Activated CD4-positive, alpha-beta T cell treated with anti-CD3 and anti-CD28 coated beads for 36 hours (primary cell): ENCODE measurements around the gene SLC27A5. TPM values are rescaled to one million over a fixed set of nuclear protein-coding genes. Genes with fewer than 3 reads are reported as not detected.
"Not testable (repeated sequence)": the region's sequence is repeated elsewhere in the genome, so short reads cannot be mapped to it uniquely, and the experiment has no call there.

Experiments
- ATAC-seq: fragments of 200-7000 bp; cut with Tn5 transposase; one replicate; pipeline ENCODE4 v1.10.0; 2021; ENCODE audit warnings: mild to moderate bottlenecking, moderate library complexity
- CTCF ChIA-PET: fragments of 350-600 bp; sonication (Branson Sonifier 250); formaldehyde crosslinking; loops from one replicate; lab custom pipeline; 2021; ENCODE audit warnings: antibody characterized with exemption; lab: Charles Lee
- POLR2A ChIA-PET: fragments of 350-600 bp; sonication (Branson Sonifier 250); formaldehyde crosslinking; loops from one replicate; lab custom pipeline; 2021; ENCODE audit warnings: antibody characterized with exemption, inconsistent platforms; lab: Charles Lee
- DNase-seq: peaks from one replicate; pipeline ENCODE4 v3.0.0-alpha.2; 2020
- H3K27ac Mint-ChIP-seq: one replicate; pipeline ENCODE4 v1.8.0; 2021; ENCODE audit warnings: mixed read lengths
- H3K27me3 Mint-ChIP-seq: one replicate; pipeline ENCODE4 v1.8.0; 2021; ENCODE audit warnings: mixed read lengths
- H3K36me3 Mint-ChIP-seq: one replicate; pipeline ENCODE4 v1.8.0; 2021; ENCODE audit warnings: low read depth, mixed read lengths
- H3K4me1 Mint-ChIP-seq: one replicate; pipeline ENCODE4 v1.8.0; 2021; ENCODE audit warnings: mixed read lengths
- H3K4me3 Mint-ChIP-seq: one replicate; pipeline ENCODE4 v1.8.0; 2021; ENCODE audit warnings: mild to moderate bottlenecking, moderate library complexity, mixed read lengths
- H3K9me3 Mint-ChIP-seq: one replicate; pipeline ENCODE4 v1.8.0; 2021; ENCODE audit warnings: low read depth, mixed read lengths
- intact Hi-C, 2 experiments: fragments of 100-400 bp; cut with DNase I in 1 of 2; cut with micrococcal nuclease in 1 of 2; formaldehyde crosslinking; loops; one replicate each; pipeline versions ENCODE4 v1.14.2 to v1.15.1; 2022 to 2024; cut with DNase I, micrococcal nuclease
- total RNA-seq, 2 experiments: library from RNA; stranded (reverse); gene quantifications; one replicate each; pipeline ENCODE4 v1.2.3, GENCODE V29; 2021

The SLC27A5 gene
- total RNA-seq, 2 experiments from 2014 or later = 8.9 to 19.5 TPM

DNA sequence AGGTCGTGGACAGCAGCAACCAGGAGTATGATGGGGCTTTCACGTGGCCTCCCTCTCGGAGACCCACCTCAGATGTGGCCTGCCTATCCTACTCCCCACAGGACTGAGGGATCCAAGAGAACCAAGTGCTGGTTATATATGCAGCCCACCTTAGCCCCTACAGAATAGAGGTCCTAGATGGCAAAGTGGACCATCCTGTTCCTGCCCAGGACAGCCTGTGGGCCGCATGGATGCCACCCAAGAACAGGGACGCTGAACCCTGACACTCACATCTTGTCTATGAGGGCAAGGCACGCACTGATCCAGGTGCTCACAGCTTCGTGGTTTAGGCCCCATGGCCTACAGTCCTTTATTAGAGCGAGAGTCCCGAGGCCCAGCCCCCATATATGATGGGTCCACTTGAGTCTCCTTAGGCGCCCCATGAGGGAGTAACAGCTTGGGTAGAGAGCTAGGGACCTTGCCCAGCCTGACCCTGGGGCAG lies 1.5 kb upstream of the SLC27A5 start:
- ChIA-PET POLR2A (interaction anchor here (0.6 to 1.8 kb wide), 6 partner anchors 8 to 105 kb away, joined by 3 to 8 read pairs (median 4); partner anchors contain the start of genes CHMP2A, TRIM28 and ZNF584), CTCF (interaction anchor here (0.5 to 1.8 kb wide), 10 partner anchors 9 to 102 kb away, joined by 3 to 13 read pairs (median 4); partner anchors contain the start of genes CHMP2A and ZNF324B)
- Mint-ChIP-seq H3K27ac (peak overlapping the region; percentile 81), H3K36me3 (peaks cover 19% of the 10 kb centered on the region), H3K4me3 (peak overlapping the region; percentile 88), H3K4me1 (peaks cover 22% of the 10 kb centered on the region), H3K27me3 (no peaks in the 10 kb centered on the region), H3K9me3 (no peaks in the 10 kb centered on the region)
- DNase-seq (no peak), ATAC-seq (peak; percentile 0)
- intact Hi-C loops = no loop called here

- Mint-ChIP-seq H3K9me3 (peaks cover 8% of the 10 kb centered on the region), H3K4me3 (no peak overlapping the region), H3K36me3 (peaks cover 14% of the 10 kb centered on the region), H3K27me3 (no peaks in the 10 kb centered on the region), H3K4me1 (peaks cover 3% of the 10 kb centered on the region), H3K27ac (no peak overlapping the region)
- ATAC-seq (no peak), DNase-seq (no peak)
- ChIA-PET CTCF (no interaction called here), POLR2A (no interaction called here)
- intact Hi-C loops = no loop called here
These were observed 1.5 kb downstream of the SLC27A5 start for GRCh38 chr19:58510084-58510862.

GRCh38 chr19:58509731-58510083 lies 2.1 kb downstream of the SLC27A5 start:
- Mint-ChIP-seq H3K27me3 (no peaks in the 10 kb centered on the region), H3K9me3 (peaks cover 8% of the 10 kb centered on the region), H3K27ac (no peak overlapping the region), H3K4me3 (no peak overlapping the region), H3K36me3 (peaks cover 11% of the 10 kb centered on the region), H3K4me1 (no peaks in the 10 kb centered on the region)
- intact Hi-C loops = no loop called here
- POLR2A ChIA-PET = no interaction called here
- CTCF ChIA-PET = no interaction called here
- ATAC-seq (no peak), DNase-seq (no peak)

DNA sequence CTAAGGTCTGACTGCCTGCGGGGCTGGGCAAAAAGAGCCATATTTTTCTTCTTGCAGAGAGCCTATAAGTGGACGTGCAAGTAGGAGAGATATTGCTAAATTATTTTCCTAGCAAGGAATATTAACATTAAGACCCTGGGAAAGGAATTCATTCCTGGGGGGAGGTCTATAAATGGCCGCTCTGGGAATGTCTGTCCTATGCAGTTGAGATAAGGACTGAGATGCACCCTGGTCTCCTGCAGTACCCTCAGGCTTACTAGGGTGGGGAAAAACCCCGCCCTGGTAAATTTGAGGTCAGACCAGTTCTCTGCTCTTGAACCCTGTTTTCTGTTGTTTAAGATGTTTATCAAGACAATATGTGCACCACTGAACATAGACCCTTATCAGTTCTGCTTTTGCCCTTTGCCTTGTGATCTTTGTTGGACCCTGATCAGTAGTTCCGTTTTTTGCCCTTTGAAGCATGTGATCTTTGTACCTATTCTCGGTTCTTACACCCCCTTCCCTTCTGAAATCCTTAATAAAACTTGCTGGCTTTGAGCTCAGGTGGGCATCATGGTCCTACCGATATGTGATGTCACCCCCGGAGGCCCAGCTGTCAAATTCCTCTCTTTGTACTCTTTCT lies 4.1 kb downstream of the SLC27A5 start:
- H3K9me3 Mint-ChIP-seq, intact Hi-C loops, ATAC-seq, H3K27me3 Mint-ChIP-seq, H3K27ac Mint-ChIP-seq, DNase-seq, H3K4me1 Mint-ChIP-seq, POLR2A ChIA-PET, H3K4me3 Mint-ChIP-seq, H3K36me3 Mint-ChIP-seq: not testable (repeated sequence)
- CTCF ChIA-PET = interaction anchor here (0.9 to 1.2 kb wide), 2 partner anchors 11 to 201 kb away, joined by 3 read pairs; no protein-coding TSS in a partner anchor

DNA sequence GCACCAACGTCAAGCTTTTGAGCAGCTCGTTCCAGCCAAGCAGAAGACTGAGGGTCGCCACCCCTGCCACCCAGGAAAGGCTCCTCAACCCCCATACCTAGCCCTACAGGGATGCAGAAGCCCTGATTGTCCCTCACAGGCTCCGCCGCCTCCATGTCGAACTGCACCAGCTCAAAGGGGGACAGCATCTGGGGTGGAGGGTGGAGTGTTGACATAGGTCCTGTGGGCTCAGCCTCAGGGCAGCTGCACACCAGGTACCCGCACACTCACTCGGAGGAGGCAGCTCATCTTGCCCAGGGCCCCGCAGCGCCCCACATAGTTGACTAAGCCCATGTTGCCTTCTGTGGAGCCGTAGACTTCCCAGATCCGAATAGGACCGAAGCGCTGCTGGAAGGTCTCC lies 11.6 kb downstream of the SLC27A5 start:
- DNase-seq = no peak
- POLR2A ChIA-PET = interaction anchor here (1.1 to 1.3 kb wide), 2 partner anchors 14 to 20 kb away, joined by 3 to 8 read pairs; partner anchors contain the start of gene ZBTB45
- ATAC-seq = no peak
- CTCF ChIA-PET = interaction anchor here (1.1 to 2.1 kb wide), 3 partner anchors 14 to 169 kb away, joined by 5 to 8 read pairs (median 5); partner anchors contain the start of gene ZBTB45
- H3K4me3 Mint-ChIP-seq = peak overlapping the region; percentile 81
- intact Hi-C loops = no loop called here
- H3K9me3 Mint-ChIP-seq = peaks cover 5% of the 10 kb centered on the region
- peaks cover 19% of the 10 kb centered on the region for H3K4me1 Mint-ChIP-seq
- H3K36me3 Mint-ChIP-seq = peaks cover 3% of the 10 kb centered on the region
- no peak overlapping the region for H3K27ac Mint-ChIP-seq
- no peaks in the 10 kb centered on the region for H3K27me3 Mint-ChIP-seq

- intact Hi-C loops = loop anchor here (1.0 kb wide), 20 partner anchors 10 to 316 kb away; partner anchors contain the start of genes ZNF132 (in 2 of the 2), ERVK3-1 (in 1 of the 2), MZF1 (in 1 of the 2) and RPS5 (in 1 of the 2)
- Mint-ChIP-seq H3K27me3 (no peaks in the 10 kb centered on the region), H3K36me3 (peaks cover 3% of the 10 kb centered on the region), H3K4me3 (peak overlapping the region; percentile 81), H3K9me3 (peaks cover 5% of the 10 kb centered on the region), H3K27ac (peak overlapping the region; percentile 95), H3K4me1 (peaks cover 19% of the 10 kb centered on the region)
- POLR2A ChIA-PET = interaction anchor here (0.6 to 1.3 kb wide), 4 partner anchors 15 to 35 kb away, joined by 3 to 8 read pairs (median 3); partner anchors contain the start of gene ZBTB45
- CTCF ChIA-PET = interaction anchor here (1.1 to 2.1 kb wide), 3 partner anchors 15 to 168 kb away, joined by 5 to 8 read pairs (median 5); partner anchors contain the start of gene ZBTB45
- ATAC-seq (peak; percentile 99), DNase-seq (peak; percentile 100)
These were observed 12.5 kb downstream of the SLC27A5 start for GRCh38 chr19:58499021-58499927.

- H3K27ac Mint-ChIP-seq = peak overlapping the region; percentile 95
- intact Hi-C loops = loop anchor here (1.0 kb wide), 20 partner anchors 9 to 315 kb away; partner anchors contain the start of genes ZNF132 (in 2 of the 2), ERVK3-1 (in 1 of the 2), MZF1 (in 1 of the 2) and RPS5 (in 1 of the 2)
- ChIA-PET CTCF (no interaction called here), POLR2A (no interaction called here)
- H3K4me3 Mint-ChIP-seq = peak overlapping the region; percentile 81
- H3K4me1 Mint-ChIP-seq = peaks cover 19% of the 10 kb centered on the region
- ATAC-seq (no peak), DNase-seq (no peak)
- H3K27me3 Mint-ChIP-seq = no peaks in the 10 kb centered on the region
- peaks cover 3% of the 10 kb centered on the region for H3K36me3 Mint-ChIP-seq
- peaks cover 5% of the 10 kb centered on the region for H3K9me3 Mint-ChIP-seq
These were observed 13.3 kb downstream of the SLC27A5 start for GRCh38 chr19:58498316-58499020.

DNA sequence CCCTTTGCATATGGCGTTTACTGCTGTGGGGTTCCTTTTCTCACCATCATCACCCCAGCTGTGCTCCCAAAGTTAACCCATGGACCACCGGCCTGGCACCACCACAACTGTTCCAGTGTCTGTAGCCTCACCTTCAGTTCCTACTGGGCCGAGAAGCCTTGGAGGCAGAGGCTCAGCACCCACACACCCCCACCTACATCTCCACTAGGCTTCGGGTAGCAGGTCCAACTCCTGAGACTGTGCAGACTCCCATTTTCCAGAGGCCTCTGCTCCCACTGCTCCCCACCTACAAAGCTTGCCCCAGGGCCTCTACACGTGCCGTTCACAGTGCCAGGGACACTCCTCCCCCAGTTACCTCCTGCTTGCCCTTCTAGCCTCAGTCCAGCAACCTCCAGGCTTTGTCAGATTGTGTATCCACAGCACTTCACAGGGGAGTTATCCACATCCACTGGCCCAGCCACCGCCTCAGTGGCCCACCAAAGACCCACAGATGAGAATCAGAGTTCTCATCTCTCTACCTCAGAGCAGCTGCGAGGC lies 14.1 kb downstream of the SLC27A5 start:
- POLR2A ChIA-PET = no interaction called here
- H3K36me3 Mint-ChIP-seq = peaks cover 3% of the 10 kb centered on the region

GRCh38 chr19:58492265-58492664 lies 19.5 kb downstream of the SLC27A5 start:
- DNase-seq (no peak), ATAC-seq (no peak)
- CTCF ChIA-PET = no interaction called here
- H3K27ac Mint-ChIP-seq = no peak overlapping the region
- peaks cover 7% of the 10 kb centered on the region for H3K4me1 Mint-ChIP-seq
- POLR2A ChIA-PET = interaction anchor here (1.3 kb wide), 1 partner anchor 17 kb away, joined by 7 read pairs; the partner anchor contains the start of gene ZNF446
- no peaks in the 10 kb centered on the region for H3K9me3 Mint-ChIP-seq
- no peaks in the 10 kb centered on the region for H3K27me3 Mint-ChIP-seq
- H3K36me3 Mint-ChIP-seq = no peaks in the 10 kb centered on the region
- intact Hi-C loops = no loop called here
- no peak overlapping the region for H3K4me3 Mint-ChIP-seq

More for the DNA sequence above, 14.1 kb downstream of the SLC27A5 start:
- H3K9me3 Mint-ChIP-seq = peaks cover 4% of the 10 kb centered on the region
- CTCF ChIA-PET = no interaction called here
- peaks cover 19% of the 10 kb centered on the region for H3K4me1 Mint-ChIP-seq
- peak overlapping the region; percentile 81 for H3K4me3 Mint-ChIP-seq
- peak overlapping the region; percentile 51 for H3K27ac Mint-ChIP-seq
- DNase-seq (no peak), ATAC-seq (no peak)
- intact Hi-C loops = no loop called here
- H3K27me3 Mint-ChIP-seq = no peaks in the 10 kb centered on the region

GRCh38 chr19:58491393-58491792 lies 20.4 kb downstream of the SLC27A5 start:
- ChIA-PET POLR2A (no interaction called here), CTCF (no interaction called here)
- no peaks in the 10 kb centered on the region for H3K27me3 Mint-ChIP-seq
- peaks cover 7% of the 10 kb centered on the region for H3K4me1 Mint-ChIP-seq
- no peaks in the 10 kb centered on the region for H3K36me3 Mint-ChIP-seq
- no peaks in the 10 kb centered on the region for H3K9me3 Mint-ChIP-seq
- H3K4me3 Mint-ChIP-seq = no peak overlapping the region
- intact Hi-C loops = no loop called here
- ATAC-seq (no peak), DNase-seq (no peak)
- peak overlapping the region; percentile 12 for H3K27ac Mint-ChIP-seq
